ENCODE measurements around the gene NMRK1.

NMRK1 gene

DNA sequence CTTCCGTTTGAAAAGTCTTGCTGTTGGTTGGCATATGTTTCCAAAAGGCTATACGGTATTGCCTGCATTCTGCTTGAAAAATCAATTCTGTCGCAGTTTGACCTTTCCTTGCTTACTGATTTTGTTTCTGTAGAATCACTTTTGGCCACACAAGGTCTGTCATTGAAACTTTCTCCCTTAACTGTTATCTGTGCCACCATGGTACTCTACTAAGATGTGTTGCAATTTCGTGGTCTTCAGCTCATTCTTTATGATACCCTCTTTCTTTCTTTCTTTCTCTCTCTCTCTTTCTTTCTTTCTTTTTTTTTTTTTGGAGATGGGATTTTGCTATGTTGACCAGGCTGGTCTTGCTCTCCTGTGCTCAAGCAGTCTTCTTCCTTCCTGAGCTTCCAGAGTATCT, 4.8 kb upstream of the NMRK1 start:
- Mint-ChIP-seq H3K4me1 (peaks cover 75% of the 10 kb centered on the region), H3K27ac (ENCODE audit: low read depth) (peak overlapping the region; percentile 88), H3K27me3 (no peaks in the 10 kb centered on the region), H3K9me3 (no peaks in the 10 kb centered on the region), H3K36me3 (ENCODE audit: insufficient read depth) (peaks cover 15% of the 10 kb centered on the region), H3K4me3 (peak overlapping the region; percentile 46)
- ATAC-seq (replicated peaks; ENCODE audit: extremely low read depth, poor library complexity, severe bottlenecking): no peak
- no peak for DNase-seq (ENCODE audit: low spot score in 2 of 2)

- DNase-seq (ENCODE audit: low spot score in 2 of 2) (no peak), ATAC-seq (replicated peaks; ENCODE audit: extremely low read depth, poor library complexity, severe bottlenecking) (no peak)
- peaks cover 75% of the 10 kb centered on the region for H3K4me1 Mint-ChIP-seq
- H3K36me3 Mint-ChIP-seq (ENCODE audit: insufficient read depth): peaks cover 23% of the 10 kb centered on the region
- H3K27ac Mint-ChIP-seq (ENCODE audit: low read depth): peak overlapping the region; percentile 19
- H3K9me3 Mint-ChIP-seq: no peaks in the 10 kb centered on the region
- H3K4me3 Mint-ChIP-seq: peak overlapping the region; percentile 99
- no peaks in the 10 kb centered on the region for H3K27me3 Mint-ChIP-seq
Observed at GRCh38 chr9:75090579-75090978, 2.6 kb upstream of the NMRK1 start.

GRCh38 chr9:75089373-75089766, 1.4 kb upstream of the NMRK1 start:
- Mint-ChIP-seq H3K36me3 (ENCODE audit: insufficient read depth) (peaks cover 22% of the 10 kb centered on the region), H3K9me3 (no peaks in the 10 kb centered on the region), H3K27me3 (no peaks in the 10 kb centered on the region), H3K27ac (ENCODE audit: low read depth) (peak overlapping the region; percentile 95), H3K4me3 (peak overlapping the region; percentile 99), H3K4me1 (peaks cover 70% of the 10 kb centered on the region)
- ATAC-seq (replicated peaks; ENCODE audit: extremely low read depth, poor library complexity, severe bottlenecking): no peak
- no peak for DNase-seq (ENCODE audit: low spot score in 2 of 2)

DNA sequence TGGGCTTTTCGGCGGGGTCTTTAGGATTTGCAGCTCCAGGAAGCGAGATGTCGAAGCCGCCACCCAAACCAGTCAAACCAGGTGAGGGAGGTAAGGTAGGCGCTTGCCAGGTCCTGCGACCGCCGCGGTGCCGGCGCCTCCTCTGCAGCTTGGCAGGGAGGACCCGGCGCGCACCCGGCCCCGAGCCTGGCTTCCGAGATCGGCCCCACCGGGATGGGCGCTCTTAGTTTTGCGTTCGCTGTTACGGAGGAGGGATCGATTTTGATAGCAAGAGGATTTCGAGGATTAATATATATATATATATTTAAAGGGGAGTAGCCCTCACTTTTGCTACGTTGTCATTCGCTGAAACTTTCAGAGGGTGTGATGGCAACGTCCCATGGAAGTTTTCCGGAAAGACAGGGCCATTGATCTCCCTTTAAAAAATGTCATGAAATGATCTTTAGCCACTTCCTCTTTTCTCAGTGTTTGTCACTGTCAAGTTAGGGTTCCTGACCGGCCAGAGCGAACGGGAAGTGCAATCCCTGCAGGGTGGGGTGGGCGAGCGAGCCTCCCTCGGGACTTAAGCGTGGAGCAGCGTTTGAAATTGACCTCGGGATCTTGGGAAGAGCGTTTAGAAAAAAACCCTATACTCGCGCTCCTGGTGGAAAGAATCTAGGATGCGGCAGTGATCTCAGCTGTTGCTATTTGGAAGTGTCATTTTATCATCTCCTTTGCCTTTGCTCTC, 854 bp upstream of the NMRK1 start:
- Mint-ChIP-seq H3K4me1 (peaks cover 64% of the 10 kb centered on the region), H3K27me3 (no peaks in the 10 kb centered on the region), H3K27ac (ENCODE audit: low read depth) (peak overlapping the region; percentile 95), H3K9me3 (no peaks in the 10 kb centered on the region), H3K4me3 (peak overlapping the region; percentile 99), H3K36me3 (ENCODE audit: insufficient read depth) (peaks cover 18% of the 10 kb centered on the region)
- ATAC-seq (replicated peaks; ENCODE audit: extremely low read depth, poor library complexity, severe bottlenecking): peak; percentile 25
- DNase-seq (ENCODE audit: low spot score in 2 of 2): no peak

GRCh38 chr9:75087289-75087823, 599 bp downstream of the NMRK1 start:
- Mint-ChIP-seq H3K4me1 (peaks cover 64% of the 10 kb centered on the region), H3K4me3 (peak overlapping the region; percentile 99), H3K27me3 (no peaks in the 10 kb centered on the region), H3K9me3 (no peaks in the 10 kb centered on the region), H3K27ac (ENCODE audit: low read depth) (peak overlapping the region; percentile 95), H3K36me3 (ENCODE audit: insufficient read depth) (peaks cover 19% of the 10 kb centered on the region)
- DNase-seq (ENCODE audit: low spot score in 2 of 2) (peak; percentile 16 to 48), ATAC-seq (replicated peaks; ENCODE audit: extremely low read depth, poor library complexity, severe bottlenecking) (peak; percentile 29)

GRCh38 chr9:75086541-75087288, 1.2 kb downstream of the NMRK1 start:
- Mint-ChIP-seq H3K27me3 (no peaks in the 10 kb centered on the region), H3K27ac (ENCODE audit: low read depth) (peak overlapping the region; percentile 95), H3K36me3 (ENCODE audit: insufficient read depth) (peaks cover 19% of the 10 kb centered on the region), H3K4me1 (peaks cover 59% of the 10 kb centered on the region), H3K4me3 (peak overlapping the region; percentile 99), H3K9me3 (no peaks in the 10 kb centered on the region)
- ATAC-seq (replicated peaks; ENCODE audit: extremely low read depth, poor library complexity, severe bottlenecking) (no peak), DNase-seq (ENCODE audit: low spot score in 2 of 2) (no peak)

- peak overlapping the region; percentile 99 for H3K4me3 Mint-ChIP-seq
- no peak for ATAC-seq (replicated peaks; ENCODE audit: extremely low read depth, poor library complexity, severe bottlenecking)
- peaks cover 48% of the 10 kb centered on the region for H3K4me1 Mint-ChIP-seq
- peaks cover 22% of the 10 kb centered on the region for H3K36me3 Mint-ChIP-seq (ENCODE audit: insufficient read depth)
- H3K27ac Mint-ChIP-seq (ENCODE audit: low read depth): no peak overlapping the region
- no peaks in the 10 kb centered on the region for H3K27me3 Mint-ChIP-seq
- no peak for DNase-seq (ENCODE audit: low spot score in 2 of 2)
- no peaks in the 10 kb centered on the region for H3K9me3 Mint-ChIP-seq
Observed at GRCh38 chr9:75085640-75086039, 2.3 kb downstream of the NMRK1 start.

GRCh38 chr9:75084081-75084672, 3.8 kb downstream of the NMRK1 start:
- no peak for ATAC-seq (replicated peaks; ENCODE audit: extremely low read depth, poor library complexity, severe bottlenecking)
- peaks cover 33% of the 10 kb centered on the region for H3K4me1 Mint-ChIP-seq
- H3K27me3 Mint-ChIP-seq: no peaks in the 10 kb centered on the region
- peak overlapping the region; percentile 19 for H3K27ac Mint-ChIP-seq (ENCODE audit: low read depth)
- no peak overlapping the region for H3K4me3 Mint-ChIP-seq
- no peaks in the 10 kb centered on the region for H3K9me3 Mint-ChIP-seq
- DNase-seq (ENCODE audit: low spot score in 2 of 2): no peak
- peaks cover 27% of the 10 kb centered on the region for H3K36me3 Mint-ChIP-seq (ENCODE audit: insufficient read depth)

DNA sequence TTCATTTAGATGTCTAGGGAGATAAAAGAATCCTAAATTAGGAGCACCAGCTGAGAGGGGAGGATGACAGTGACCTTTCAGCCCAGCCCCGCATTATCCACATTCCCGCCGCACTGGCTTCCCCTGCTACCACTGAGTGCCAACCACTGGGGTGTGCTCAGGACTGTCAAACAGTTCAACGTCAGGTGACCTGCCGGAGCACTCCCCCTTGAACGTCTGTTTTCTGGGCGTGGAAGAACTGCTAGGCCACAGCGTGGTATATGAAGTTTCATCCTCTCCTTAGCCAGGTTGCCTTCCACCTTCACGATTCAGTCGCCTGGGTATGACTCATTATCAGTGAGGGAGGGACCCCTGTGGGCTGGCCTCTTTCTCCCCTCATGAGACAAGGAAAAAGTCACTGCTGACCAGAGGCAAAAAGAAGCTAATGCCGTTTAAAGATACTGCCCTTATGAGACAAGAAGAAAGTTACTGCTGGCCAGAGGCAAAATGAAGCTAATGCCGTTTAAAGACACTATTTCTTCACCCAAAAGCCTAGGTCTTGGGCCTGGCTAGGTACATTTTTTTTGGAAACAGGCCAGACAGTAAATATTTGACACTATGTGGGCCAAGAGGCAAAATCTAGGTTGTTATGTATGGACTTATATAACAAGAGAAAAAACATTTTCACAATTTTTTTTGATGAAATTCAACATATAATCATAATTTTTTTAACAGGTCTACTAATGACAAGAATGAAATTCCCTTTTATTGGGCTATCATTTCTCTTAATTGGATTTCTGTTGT, 4.6 kb downstream of the NMRK1 start:
- H3K27ac Mint-ChIP-seq (ENCODE audit: low read depth): peak overlapping the region; percentile 83
- H3K4me1 Mint-ChIP-seq: peaks cover 29% of the 10 kb centered on the region
- no peaks in the 10 kb centered on the region for H3K27me3 Mint-ChIP-seq
- ATAC-seq (replicated peaks; ENCODE audit: extremely low read depth, poor library complexity, severe bottlenecking): peak; percentile 41
- peak overlapping the region; percentile 5 for H3K4me3 Mint-ChIP-seq
- H3K9me3 Mint-ChIP-seq: no peaks in the 10 kb centered on the region
- H3K36me3 Mint-ChIP-seq (ENCODE audit: insufficient read depth): peaks cover 26% of the 10 kb centered on the region
- DNase-seq (ENCODE audit: low spot score in 2 of 2): peak; percentile 19 to 49

DNA sequence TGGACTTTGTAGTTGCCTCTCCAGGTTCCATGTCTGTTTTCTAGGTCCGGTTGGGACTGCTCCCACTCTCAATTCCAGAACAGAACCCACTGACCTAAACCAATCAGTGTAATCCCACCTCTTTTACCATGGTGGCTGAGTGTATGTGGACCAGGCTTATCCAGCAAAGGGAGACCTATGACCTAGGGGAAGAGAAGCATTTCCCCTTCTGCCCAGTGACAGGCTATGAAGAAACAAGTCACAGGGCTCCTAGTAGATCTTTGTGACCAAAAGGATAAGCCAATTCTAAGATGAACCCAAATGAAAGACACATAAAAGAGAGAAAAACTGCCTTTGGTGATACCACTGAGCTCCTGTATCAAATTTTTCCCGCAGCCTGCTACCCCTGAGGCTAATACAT, 6.3 kb downstream of the NMRK1 start:
- Mint-ChIP-seq H3K4me3 (no peak overlapping the region), H3K4me1 (peaks cover 22% of the 10 kb centered on the region)

DNA sequence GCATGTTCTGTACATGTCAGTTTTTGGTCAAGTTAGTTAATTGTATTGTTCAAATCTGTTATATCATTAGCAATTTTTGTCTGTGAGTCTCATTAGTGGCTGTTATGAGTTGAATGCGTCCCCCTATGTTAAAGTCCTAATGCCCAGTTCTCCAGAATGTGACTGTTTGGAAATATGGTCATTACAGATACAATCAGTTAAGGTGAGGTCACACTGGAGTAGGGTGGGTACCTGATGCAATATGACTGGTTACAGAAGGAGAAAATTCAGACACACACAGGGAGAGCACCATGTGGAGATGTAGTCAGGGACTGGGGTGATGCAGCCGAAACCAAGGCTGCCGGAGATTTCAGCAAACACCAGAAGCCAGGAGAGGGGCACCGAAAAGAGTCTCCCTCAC, 15.1 kb downstream of the NMRK1 start:
- DNase-seq (ENCODE audit: low spot score in 2 of 2) (no peak), ATAC-seq (replicated peaks; ENCODE audit: extremely low read depth, poor library complexity, severe bottlenecking) (no peak)
- peaks cover 12% of the 10 kb centered on the region for H3K36me3 Mint-ChIP-seq (ENCODE audit: insufficient read depth)
- no peaks in the 10 kb centered on the region for H3K9me3 Mint-ChIP-seq
- peaks cover 11% of the 10 kb centered on the region for H3K4me1 Mint-ChIP-seq
- H3K27ac Mint-ChIP-seq (ENCODE audit: low read depth): no peak overlapping the region
- H3K27me3 Mint-ChIP-seq: no peaks in the 10 kb centered on the region
- H3K4me3 Mint-ChIP-seq: no peak overlapping the region

More for the DNA sequence above, 6.3 kb downstream of the NMRK1 start:
- no peak overlapping the region for H3K27ac Mint-ChIP-seq (ENCODE audit: low read depth)
- ATAC-seq (replicated peaks; ENCODE audit: extremely low read depth, poor library complexity, severe bottlenecking): no peak
- peaks cover 16% of the 10 kb centered on the region for H3K36me3 Mint-ChIP-seq (ENCODE audit: insufficient read depth)
- H3K9me3 Mint-ChIP-seq: no peaks in the 10 kb centered on the region
- no peaks in the 10 kb centered on the region for H3K27me3 Mint-ChIP-seq
- no peak for DNase-seq (ENCODE audit: low spot score in 2 of 2)

DNA sequence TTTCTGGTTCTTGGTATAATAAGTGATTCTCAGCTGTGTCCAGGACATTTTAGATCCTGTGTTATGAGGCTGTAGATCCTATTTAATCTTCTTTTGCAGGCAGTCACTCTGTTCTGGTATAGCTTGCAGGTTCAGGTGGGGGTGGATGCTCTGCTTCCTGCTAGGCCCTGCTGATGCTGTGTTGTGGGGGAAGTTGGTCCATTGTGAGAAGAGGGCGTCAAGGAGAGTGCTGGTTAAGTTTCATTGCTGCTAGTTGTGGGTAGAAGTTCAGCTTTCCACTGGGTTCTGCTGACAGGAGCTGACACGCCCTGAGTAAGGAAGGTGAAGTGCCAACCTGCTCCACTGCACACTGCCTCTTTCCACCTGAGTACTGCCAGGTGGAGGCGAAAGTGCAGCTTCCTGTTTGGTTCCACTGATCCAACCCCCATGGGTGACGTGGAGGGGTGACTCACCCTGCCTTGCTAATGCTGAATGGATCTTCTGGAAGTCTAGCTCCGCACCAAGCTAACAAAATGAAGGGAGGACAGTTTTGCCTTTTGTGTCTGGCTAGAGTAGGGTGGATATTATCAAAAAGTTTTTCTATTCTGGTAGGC, 16.3 kb downstream of the NMRK1 start:
- Mint-ChIP-seq H3K9me3 (no peaks in the 10 kb centered on the region), H3K36me3 (ENCODE audit: insufficient read depth) (peaks cover 14% of the 10 kb centered on the region), H3K27me3 (no peaks in the 10 kb centered on the region), H3K27ac (ENCODE audit: low read depth) (peak overlapping the region; percentile 10), H3K4me3 (no peak overlapping the region), H3K4me1 (peaks cover 11% of the 10 kb centered on the region)
- ATAC-seq (replicated peaks; ENCODE audit: extremely low read depth, poor library complexity, severe bottlenecking): peak; percentile 56
- DNase-seq (ENCODE audit: low spot score in 2 of 2): no peak

Measured in central memory CD8-positive, alpha-beta T cell (primary cell).